NB4 (cell line): ENCODE data around the gene MYO7A.

Source experiments
- CTCF ChIP-seq: IDR thresholded peaks from one replicate; pipeline ENCODE4 v1.5.1; 2012; ENCODE audit warnings: low read depth, low read length
- MAX ChIP-seq: IDR thresholded peaks from 2 replicates; pipeline ENCODE4 v1.6.1; 2011; ENCODE audit warnings: low read depth, low read length
- MYC ChIP-seq: IDR thresholded peaks from 2 replicates; pipeline ENCODE4 v1.6.1; 2011; ENCODE audit warnings: low read depth, low read length
- POLR2A ChIP-seq: IDR thresholded peaks from 2 replicates; pipeline ENCODE4 v1.6.1; 2011; ENCODE audit warnings: mild to moderate bottlenecking; ENCODE audit not compliant: insufficient read length; ENCODE audit errors: extremely low read depth

- TF ChIP-seq POLR2A, result no peak
- no peak for TF ChIP-seq CTCF
- TF ChIP-seq MAX, result no peak
- no peak for TF ChIP-seq MYC
Measured at GRCh38 chr11:77136784-77137420, 8.9 kb downstream of the MYO7A start.
